Brain microvascular endothelial cell (primary cell): Measurements from ENCODE around the gene CCBE1.

Source experiments
- DNase-seq: peaks from one replicate; pipeline ENCODE4 v3.0.0-alpha.2; 2020
- H3K27ac ChIP-seq: fragments of 250-450 bp; sonication (Bioruptor Pico); 2 replicates; pipeline ENCODE4 v1.5.1; 2020; ENCODE audit warnings: mild to moderate bottlenecking, moderate library complexity
- H3K27me3 ChIP-seq: fragments of 250-450 bp; sonication (Bioruptor Pico); replicated peaks from 2 replicates; pipeline ENCODE4 v1.5.1; 2020; ENCODE audit warnings: mild to moderate bottlenecking
- H3K36me3 ChIP-seq: fragments of 250-450 bp; sonication (Bioruptor Pico); replicated peaks from 2 replicates; pipeline ENCODE4 v1.5.1; 2020; ENCODE audit warnings: mild to moderate bottlenecking
- H3K4me3 ChIP-seq: 2 replicates; pipeline ENCODE4 v1.5.1; 2011; ENCODE audit warnings: low read depth, mild to moderate bottlenecking, control low read depth, low read length, moderate library complexity
- CTCF ChIP-seq: IDR thresholded peaks from 2 replicates; pipeline ENCODE4 v1.5.1; 2011; ENCODE audit warnings: low read depth, mild to moderate bottlenecking, moderate library complexity, low read length, control low read depth, inconsistent platforms; ENCODE audit errors: missing control alignments
- in situ Hi-C: cut with HindIII; loops from 2 replicates; pipeline ENCODE4 v1.10.0; 2017; ENCODE audit warnings: low sequenced_read_pairs, low pct_ligation_motif_present

The CCBE1 gene

GRCh38 chr18:59498506-59499086, 198.6 kb downstream of the CCBE1 start:
- no peak overlapping the region for H3K27ac ChIP-seq
- H3K27me3 ChIP-seq: no peaks in the 10 kb centered on the region
- H3K4me3 ChIP-seq: no peak overlapping the region
- no peak for TF ChIP-seq CTCF
- in situ Hi-C loops: no loop called here
- H3K36me3 ChIP-seq: no peaks in the 10 kb centered on the region
- no peak for DNase-seq

- no peaks in the 10 kb centered on the region for H3K27me3 ChIP-seq
- in situ Hi-C loops: no loop called here
- TF ChIP-seq CTCF: no peak
- no peaks in the 10 kb centered on the region for H3K36me3 ChIP-seq
- H3K4me3 ChIP-seq: no peak overlapping the region
- no peak for DNase-seq
- no peak overlapping the region for H3K27ac ChIP-seq
Measured at GRCh38 chr18:59492756-59493421, 204.3 kb downstream of the CCBE1 start.

GRCh38 chr18:59488899-59489298, 208.3 kb downstream of the CCBE1 start:
- in situ Hi-C loops: no loop called here
- H3K36me3 ChIP-seq: no peaks in the 10 kb centered on the region
- H3K27ac ChIP-seq: no peak overlapping the region
- no peaks in the 10 kb centered on the region for H3K27me3 ChIP-seq
- H3K4me3 ChIP-seq: no peak overlapping the region
- DNase-seq: no peak
- TF ChIP-seq CTCF: no peak

GRCh38 chr18:59485382-59485781, 211.8 kb downstream of the CCBE1 start:
- Histone ChIP-seq H3K27me3 (no peaks in the 10 kb centered on the region), H3K4me3 (no peak overlapping the region), H3K27ac (no peak overlapping the region), H3K36me3 (no peaks in the 10 kb centered on the region)
- in situ Hi-C loops: no loop called here
- no peak for TF ChIP-seq CTCF
- no peak for DNase-seq

GRCh38 chr18:59484561-59485328, 212.5 kb downstream of the CCBE1 start:
- DNase-seq: no peak
- TF ChIP-seq CTCF: no peak
- Histone ChIP-seq H3K27me3 (no peaks in the 10 kb centered on the region), H3K4me3 (no peak overlapping the region), H3K27ac (no peak overlapping the region), H3K36me3 (no peaks in the 10 kb centered on the region)
- in situ Hi-C loops: no loop called here
